GM19438 (cell line): ENCODE data around the gene VPS41.

Source experiments
- ATAC-seq: cut with Tn5 transposase; IDR thresholded peaks from one replicate; pipeline ENCODE4 v1.9.1; 2021; ENCODE audit warnings: low read depth; ENCODE audit not compliant: unreplicated experiment

The VPS41 gene

GRCh38 chr7:38907766-38908165 lies 1.2 kb downstream of the VPS41 start:
- ATAC-seq = no peak

GRCh38 chr7:38907066-38907465 lies 1.9 kb downstream of the VPS41 start:
- no peak for ATAC-seq

DNA sequence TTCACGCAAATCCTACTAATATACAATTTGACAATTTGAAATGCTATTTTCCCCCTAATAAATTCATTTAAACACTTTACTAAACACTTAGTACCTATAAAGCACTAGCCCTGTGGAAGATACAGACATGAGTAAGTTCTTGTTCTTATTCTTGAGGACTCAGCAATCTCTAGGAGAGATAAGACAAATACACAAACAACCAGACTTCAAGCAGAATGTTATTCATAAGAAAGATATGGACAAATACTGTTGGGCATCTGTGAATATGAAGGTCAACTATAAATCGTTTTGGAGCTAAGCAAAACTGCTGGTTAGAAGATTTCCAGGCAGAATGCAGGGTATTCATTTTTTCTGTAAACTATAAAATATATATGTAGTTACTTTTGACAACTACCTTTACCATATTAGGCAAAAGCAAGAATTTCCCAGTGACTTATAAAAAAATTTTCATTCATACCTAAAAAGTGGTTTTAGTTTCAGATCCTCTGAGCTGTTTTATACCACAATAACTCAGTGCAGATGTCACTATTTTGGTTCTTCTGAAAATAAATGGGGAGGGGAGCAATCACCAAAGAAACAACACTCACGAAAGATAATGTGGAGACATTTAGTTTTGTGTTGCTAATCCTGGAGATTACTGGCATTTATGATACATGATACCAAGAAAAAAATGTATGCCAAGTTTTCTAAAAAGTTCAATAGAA lies 3.8 kb downstream of the VPS41 start:
- peak; percentile 33 for ATAC-seq

GRCh38 chr7:38903057-38903456 lies 5.9 kb downstream of the VPS41 start:
- no peak for ATAC-seq

DNA sequence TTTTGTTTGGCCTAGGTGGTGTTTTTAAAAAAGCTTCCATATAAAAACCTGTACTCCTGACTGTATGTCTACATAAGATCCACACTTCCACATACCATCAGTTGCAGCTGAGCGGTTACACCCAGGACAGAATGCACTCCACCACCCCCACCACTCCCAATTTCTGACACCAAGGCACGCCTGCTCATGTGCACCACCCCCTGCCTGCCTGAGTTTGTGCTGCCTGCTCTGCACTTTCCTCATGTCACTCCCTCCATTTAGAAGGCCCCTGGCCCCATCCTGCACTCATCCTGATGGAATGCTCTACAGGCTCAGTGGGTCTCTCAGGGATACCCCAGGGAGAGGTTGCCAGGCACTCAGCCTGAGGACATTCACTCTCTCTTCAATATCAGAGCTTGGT lies 6.5 kb downstream of the VPS41 start:
- no peak for ATAC-seq

- no peak for ATAC-seq
These were observed 15.9 kb downstream of the VPS41 start for GRCh38 chr7:38893061-38893460.

GRCh38 chr7:38890597-38890996 lies 18.4 kb downstream of the VPS41 start:
- ATAC-seq = no peak

GRCh38 chr7:38889872-38890432 lies 19.0 kb downstream of the VPS41 start:
- ATAC-seq = no peak

DNA sequence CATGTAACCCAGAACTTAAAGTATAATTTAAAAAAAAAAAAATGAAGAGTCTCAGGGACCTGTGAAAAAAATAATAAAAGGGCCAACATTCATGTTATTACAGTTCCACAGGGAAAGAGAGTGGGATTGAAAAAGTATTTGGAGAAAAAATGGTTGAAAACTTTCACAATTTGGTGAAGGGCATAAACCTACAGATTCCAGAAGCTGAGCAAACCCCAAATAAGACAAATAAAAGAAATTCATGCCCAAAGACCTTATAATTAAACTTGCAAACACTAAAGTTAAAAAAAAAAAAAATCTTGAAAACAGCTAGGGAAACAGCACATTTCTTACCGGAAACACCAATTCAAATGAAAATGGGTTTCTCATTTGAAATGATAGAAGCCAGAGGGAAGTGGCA lies 19.9 kb downstream of the VPS41 start:
- no peak for ATAC-seq

DNA sequence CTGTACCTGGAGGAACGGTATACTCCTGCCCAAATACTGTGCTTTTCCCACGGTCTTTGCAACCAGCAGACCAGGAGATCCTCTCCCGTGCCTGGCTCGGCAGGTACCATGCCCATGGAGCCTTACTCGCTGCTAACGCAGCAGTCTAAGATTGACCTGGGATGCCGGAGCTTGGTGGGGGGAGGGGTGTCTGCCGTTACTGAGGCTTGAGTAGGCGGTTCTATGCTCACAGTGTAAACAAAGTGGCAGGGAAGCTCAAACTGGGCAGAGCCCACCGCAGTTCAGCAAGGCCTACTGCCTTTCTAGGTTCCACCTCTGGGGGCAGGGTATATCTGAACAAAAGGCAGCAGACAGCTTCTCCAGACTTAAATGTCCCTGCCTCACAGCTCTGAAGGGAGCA lies 22.7 kb downstream of the VPS41 start:
- no peak for ATAC-seq

DNA sequence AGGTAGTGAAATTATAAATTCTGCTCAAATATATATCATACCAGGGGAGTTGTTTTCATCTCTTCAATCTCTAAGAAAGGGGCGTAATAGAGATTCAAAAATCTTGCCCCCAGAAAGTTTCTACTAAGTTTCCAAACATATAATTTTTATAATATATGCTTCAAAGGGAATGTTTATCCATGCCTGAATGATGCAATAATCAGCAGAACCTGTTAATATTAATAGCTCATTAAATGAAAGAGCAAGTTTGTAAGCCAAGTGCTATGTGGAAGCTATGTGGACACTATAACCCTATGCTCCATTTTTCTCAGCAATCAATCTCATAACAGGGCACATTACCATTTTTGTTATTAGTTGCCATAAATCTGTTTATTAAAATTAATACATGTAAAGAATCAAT lies 25.3 kb downstream of the VPS41 start:
- ATAC-seq = no peak

DNA sequence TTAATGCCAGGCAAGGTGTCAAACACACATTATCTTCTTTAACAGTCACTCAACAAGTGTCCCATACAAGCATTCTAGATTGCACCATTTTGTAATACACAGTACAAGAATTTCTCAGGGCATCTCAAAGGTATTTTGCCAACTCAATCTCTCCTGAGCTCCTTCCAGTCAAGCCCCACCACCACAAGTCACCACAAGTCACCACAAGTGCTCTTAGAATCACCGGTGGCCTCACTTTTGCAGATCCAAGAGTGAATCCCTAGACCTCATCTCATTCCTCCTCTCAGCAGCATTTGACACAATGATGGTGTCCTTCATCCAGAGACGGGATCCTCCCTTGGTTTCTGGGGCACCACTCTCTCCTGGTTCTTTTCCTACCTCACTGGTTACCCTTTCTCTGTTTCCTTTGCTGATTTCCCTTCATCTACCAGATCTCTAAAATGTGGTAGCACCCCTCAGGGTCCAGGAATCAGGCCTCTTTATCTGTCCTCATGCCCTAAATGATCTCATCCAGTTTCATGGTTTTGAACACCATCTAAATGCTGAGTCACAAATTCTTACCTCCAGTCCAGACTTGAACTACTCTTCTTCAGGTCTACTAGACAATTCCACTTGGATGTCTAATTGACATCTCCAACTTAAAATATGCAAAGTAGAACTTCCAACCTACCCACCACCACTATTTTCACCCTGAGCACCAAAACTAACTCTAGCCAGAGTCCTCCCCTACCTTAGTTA lies 26.9 kb downstream of the VPS41 start:
- no peak for ATAC-seq

GRCh38 chr7:38881015-38881414 lies 28.0 kb downstream of the VPS41 start:
- ATAC-seq = no peak

GRCh38 chr7:38880454-38880853 lies 28.5 kb downstream of the VPS41 start:
- ATAC-seq = no peak

DNA sequence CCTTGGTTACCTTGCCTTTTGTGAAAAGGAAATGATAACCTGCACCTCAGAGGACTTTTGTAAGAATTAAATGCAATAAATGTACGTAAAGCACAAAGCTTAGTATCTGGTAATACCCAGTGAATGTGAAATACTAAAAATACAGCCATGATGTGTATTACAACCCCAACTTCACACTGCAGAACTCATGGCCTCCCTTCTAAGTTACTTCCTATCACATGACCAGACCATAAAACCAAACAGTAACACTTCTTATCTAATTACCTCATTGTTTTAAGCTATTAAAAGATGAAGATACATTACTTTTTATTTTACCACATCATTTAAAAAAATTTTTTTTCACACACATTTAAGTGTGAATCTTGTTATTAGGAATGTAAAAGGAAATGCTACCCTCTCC lies 29.0 kb downstream of the VPS41 start:
- ATAC-seq = no peak

- no peak for ATAC-seq
These were observed 30.1 kb downstream of the VPS41 start for GRCh38 chr7:38878694-38879457.

DNA sequence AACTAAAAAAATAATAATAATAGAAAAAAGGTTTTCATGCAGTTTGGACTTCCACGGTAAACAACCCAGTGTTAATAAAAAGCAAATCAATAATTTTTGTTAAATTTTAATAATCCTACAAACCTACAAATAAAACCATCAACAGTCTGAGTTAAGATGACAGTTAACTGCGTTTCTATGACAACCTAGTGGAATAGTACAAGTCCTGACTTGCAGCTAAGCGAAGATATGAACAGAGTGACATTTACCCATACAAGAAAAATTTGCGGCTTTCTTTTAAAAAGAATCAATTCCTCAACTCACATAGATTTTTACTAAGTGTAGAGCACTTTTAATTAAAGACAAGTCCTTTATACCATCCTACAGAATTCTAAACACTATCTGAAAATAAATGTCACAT lies 35.6 kb downstream of the VPS41 start:
- ATAC-seq = no peak

DNA sequence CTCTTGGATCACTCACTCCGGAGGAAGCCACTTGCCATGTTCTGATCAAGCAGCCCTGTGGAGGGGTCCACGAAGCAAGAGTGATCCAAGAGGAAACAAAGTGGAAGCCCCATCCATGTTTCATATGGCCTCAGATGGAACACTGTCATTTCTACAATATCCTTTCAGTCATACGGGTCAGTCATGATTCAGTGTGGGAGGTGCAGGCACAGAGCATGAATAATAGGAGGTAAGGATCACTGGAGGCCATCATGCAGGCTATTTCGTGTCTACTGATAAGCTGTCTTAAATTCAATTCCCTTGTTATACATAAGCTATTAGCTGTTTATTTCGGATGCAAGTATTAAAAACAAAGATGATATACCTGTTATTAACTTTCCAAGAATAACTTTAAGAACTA lies 36.8 kb downstream of the VPS41 start:
- ATAC-seq = no peak

- ATAC-seq = no peak
These were observed 38.8 kb downstream of the VPS41 start for GRCh38 chr7:38870147-38870546.

DNA sequence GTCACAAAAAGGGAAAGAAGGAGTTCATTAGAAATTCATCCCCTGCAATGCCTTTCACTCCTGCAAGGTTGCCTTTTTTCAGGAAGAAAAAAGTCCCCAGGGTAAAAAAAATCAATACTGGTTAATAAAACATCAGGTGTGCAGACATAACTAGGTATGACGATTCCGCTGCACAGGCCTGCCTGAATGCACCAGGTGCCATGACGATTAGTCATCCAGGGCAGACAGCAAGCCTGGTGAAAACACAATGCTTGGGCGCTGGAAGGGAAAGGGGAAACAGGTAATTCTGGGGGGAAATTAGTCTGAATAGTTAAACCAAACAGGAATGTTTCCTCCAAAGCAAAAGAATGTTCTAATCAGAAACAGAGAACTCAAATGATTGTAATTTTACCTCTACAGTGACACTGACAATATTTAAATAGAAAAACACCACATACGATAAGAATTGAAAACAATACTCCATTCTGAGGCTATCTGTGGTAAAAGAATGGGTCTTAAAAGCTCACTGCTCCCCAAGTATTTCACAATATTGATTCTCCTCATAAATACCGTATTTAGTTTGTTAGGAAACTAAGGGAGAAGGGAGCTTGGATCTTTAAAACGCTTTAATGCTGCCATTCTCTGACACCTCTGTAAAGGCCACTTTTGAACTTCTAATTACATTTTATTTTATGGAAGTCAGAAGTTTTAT lies 45.2 kb downstream of the VPS41 start:
- ATAC-seq = no peak

GRCh38 chr7:38862666-38863065 lies 46.3 kb downstream of the VPS41 start:
- ATAC-seq = no peak
